SU-DHL-6 (cell line): ENCODE measurements around the gene CYP4F22.

Experiments used
- H2AFZ ChIP-seq: fragments of 200-600 bp; sonication (generic); 2 replicates; pipeline ENCODE4 v1.6.1; 2014; ENCODE audit warnings: low read depth, mild to moderate bottlenecking, moderate library complexity, mixed read lengths, antibody characterized with exemption, low read length; ENCODE audit not compliant: severe bottlenecking
- H3F3A ChIP-seq: fragments of 200-600 bp; shearing (Covaris generic); 2 replicates; pipeline ENCODE4 v1.6.0; 2016; ENCODE audit warnings: antibody characterized with exemption, mild to moderate bottlenecking; ENCODE audit not compliant: insufficient read depth
- H3K27ac ChIP-seq: fragments of 200-600 bp; sonication (generic); 2 replicates; pipeline ENCODE4 v1.5.1; 2016; ENCODE audit warnings: low read depth, mild to moderate bottlenecking, low read length, moderate library complexity, mixed read lengths
- H3K27me3 ChIP-seq: fragments of 200-600 bp; sonication (generic), shearing (Covaris generic); 2 replicates; pipeline ENCODE4 v1.6.0; 2014; ENCODE audit warnings: mild to moderate bottlenecking, low read length
- H3K36me3 ChIP-seq: fragments of 200-600 bp; sonication (generic); 2 replicates; pipeline ENCODE4 v1.6.1; 2014; ENCODE audit warnings: mild to moderate bottlenecking, low read length, mixed read lengths
- H3K4me2 ChIP-seq: fragments of 300-600, 200-600 bp; shearing (Covaris generic), sonication (generic); 2 replicates; pipeline ENCODE4 v1.6.0; 2014; ENCODE audit warnings: low read length, low read depth, mild to moderate bottlenecking; ENCODE audit not compliant: poor library complexity, severe bottlenecking
- H3K4me3 ChIP-seq: fragments of 200-600 bp; sonication (generic); 2 replicates; pipeline ENCODE4 v1.5.1; 2014; ENCODE audit warnings: antibody characterized with exemption, low read length, mild to moderate bottlenecking, mixed read lengths; ENCODE audit not compliant: insufficient read depth, poor library complexity, severe bottlenecking
- H3K79me2 ChIP-seq: fragments of 200-600 bp; sonication (generic); 2 replicates; pipeline ENCODE4 v1.6.1; 2014; ENCODE audit warnings: mild to moderate bottlenecking, low read length, moderate library complexity; ENCODE audit not compliant: insufficient read depth
- H3K9ac ChIP-seq: fragments of 200-600 bp; sonication (generic); 2 replicates; pipeline ENCODE4 v1.7.0; 2014; ENCODE audit warnings: mild to moderate bottlenecking, low read length
- H3K9me2 ChIP-seq: fragments of 200-600 bp; sonication (generic); replicated peaks from 2 replicates; pipeline ENCODE4 v1.6.1; 2014; ENCODE audit warnings: low read length; ENCODE audit not compliant: insufficient read depth
- H3K9me3 ChIP-seq: fragments of 200-600 bp; sonication (generic); 2 replicates; pipeline ENCODE4 v1.6.1; 2014; ENCODE audit warnings: low read length, mixed read lengths; ENCODE audit not compliant: insufficient read depth
- H4K20me1 ChIP-seq: fragments of 200-600 bp; sonication (generic); 2 replicates; pipeline ENCODE4 v1.6.1; 2014; ENCODE audit warnings: low read depth, mild to moderate bottlenecking, antibody characterized with exemption, low read length, moderate library complexity, mixed read lengths
- CTCF ChIP-seq: fragments of 200-600 bp; sonication (generic); IDR thresholded peaks from one replicate; pipeline ENCODE4 v1.5.1; 2017; ENCODE audit warnings: antibody characterized with exemption, mild to moderate bottlenecking, low read length, moderate library complexity; ENCODE audit not compliant: insufficient read depth, poor library complexity, severe bottlenecking
- EZH2phosphoT487 ChIP-seq: fragments of 200-600 bp; sonication (generic), shearing (Covaris generic); conservative IDR thresholded peaks from 2 replicates; pipeline ENCODE4 v1.6.1; 2018; ENCODE audit warnings: mild to moderate bottlenecking, antibody characterized with exemption, low read length, moderate library complexity, mixed read lengths

Gene CYP4F22

GRCh38 chr19:15584095-15584494, 75.8 kb downstream of the CYP4F22 start:
- Histone ChIP-seq H3K9me3 (no peaks in the 10 kb centered on the region), H3K9me2 (no peaks in the 10 kb centered on the region), H2AFZ (no peak overlapping the region), H3K27me3 (no peaks in the 10 kb centered on the region), H3K4me3 (no peak overlapping the region), H3K36me3 (no peaks in the 10 kb centered on the region), H4K20me1 (no peaks in the 10 kb centered on the region), H3K27ac (no peak overlapping the region), H3K79me2 (no peaks in the 10 kb centered on the region), H3K9ac (no peak overlapping the region), H3F3A (no peaks in the 10 kb centered on the region), H3K4me2 (no peak overlapping the region)
- TF ChIP-seq CTCF (no peak), EZH2phosphoT487 (no peak)

DNA sequence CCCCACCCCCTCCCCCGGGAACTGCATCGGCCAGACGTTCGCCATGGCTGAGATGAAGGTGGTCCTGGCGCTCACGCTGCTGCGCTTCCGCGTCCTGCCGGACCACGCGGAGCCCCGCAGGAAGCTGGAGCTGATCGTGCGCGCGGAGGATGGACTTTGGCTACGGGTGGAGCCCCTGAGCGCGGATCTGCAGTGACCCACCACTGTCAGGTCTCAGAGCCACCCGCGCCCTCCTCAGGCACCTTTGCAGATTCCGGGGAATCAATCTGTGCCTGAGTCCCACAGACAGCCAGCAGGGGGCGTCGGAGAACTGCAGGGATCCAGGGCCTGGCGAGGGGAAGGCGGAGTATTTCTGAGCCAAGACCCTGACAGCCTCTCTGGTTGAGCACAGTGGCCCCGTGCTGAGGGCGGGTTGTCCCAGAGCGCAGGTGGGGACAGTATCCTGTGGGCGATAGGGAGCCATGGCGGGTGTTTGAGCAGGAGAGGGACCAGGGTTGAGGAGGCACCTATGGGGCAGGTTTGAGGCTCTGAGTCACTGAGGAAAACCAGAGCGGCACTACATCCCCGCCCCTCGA, 76.3 kb downstream of the CYP4F22 start:
- no peaks in the 10 kb centered on the region for H3K9me2 ChIP-seq
- no peak overlapping the region for H3K9ac ChIP-seq
- no peaks in the 10 kb centered on the region for H3K9me3 ChIP-seq
- no peaks in the 10 kb centered on the region for H3F3A ChIP-seq
- H3K4me2 ChIP-seq: no peak overlapping the region
- no peaks in the 10 kb centered on the region for H3K36me3 ChIP-seq
- no peak overlapping the region for H2AFZ ChIP-seq
- H3K27ac ChIP-seq: no peak overlapping the region
- H4K20me1 ChIP-seq: no peaks in the 10 kb centered on the region
- H3K4me3 ChIP-seq: no peak overlapping the region
- H3K79me2 ChIP-seq: no peaks in the 10 kb centered on the region
- H3K27me3 ChIP-seq: no peaks in the 10 kb centered on the region
- TF ChIP-seq CTCF: peak; percentile 91
- no peak for TF ChIP-seq EZH2phosphoT487

DNA sequence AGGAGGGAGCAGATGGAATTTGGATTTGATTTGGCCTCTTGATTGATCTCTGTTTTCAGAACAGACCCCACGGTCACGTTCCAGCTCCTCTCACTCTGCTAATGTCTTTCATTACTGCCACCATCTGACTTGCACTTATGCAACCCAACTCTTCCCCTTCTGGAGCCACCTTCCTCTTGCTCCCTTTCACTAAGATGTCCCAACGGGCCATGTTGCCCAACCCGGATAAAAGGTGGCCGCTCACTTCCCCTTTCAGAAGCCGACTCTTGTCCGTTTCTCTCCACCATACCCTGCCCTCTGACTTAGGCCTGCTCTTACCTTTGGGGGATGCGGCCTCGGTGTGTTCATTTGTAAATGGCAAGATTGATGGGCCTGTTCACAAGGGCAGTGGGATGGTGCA, 79.3 kb downstream of the CYP4F22 start:
- H3K4me2 ChIP-seq: no peak overlapping the region
- no peaks in the 10 kb centered on the region for H3F3A ChIP-seq
- no peaks in the 10 kb centered on the region for H3K27me3 ChIP-seq
- H2AFZ ChIP-seq: no peak overlapping the region
- no peaks in the 10 kb centered on the region for H3K9me2 ChIP-seq
- TF ChIP-seq CTCF (no peak), EZH2phosphoT487 (no peak)
- no peak overlapping the region for H3K9ac ChIP-seq
- H3K9me3 ChIP-seq: no peaks in the 10 kb centered on the region
- H4K20me1 ChIP-seq: no peaks in the 10 kb centered on the region
- no peak overlapping the region for H3K4me3 ChIP-seq
- H3K79me2 ChIP-seq: no peaks in the 10 kb centered on the region
- no peak overlapping the region for H3K27ac ChIP-seq
- no peaks in the 10 kb centered on the region for H3K36me3 ChIP-seq

DNA sequence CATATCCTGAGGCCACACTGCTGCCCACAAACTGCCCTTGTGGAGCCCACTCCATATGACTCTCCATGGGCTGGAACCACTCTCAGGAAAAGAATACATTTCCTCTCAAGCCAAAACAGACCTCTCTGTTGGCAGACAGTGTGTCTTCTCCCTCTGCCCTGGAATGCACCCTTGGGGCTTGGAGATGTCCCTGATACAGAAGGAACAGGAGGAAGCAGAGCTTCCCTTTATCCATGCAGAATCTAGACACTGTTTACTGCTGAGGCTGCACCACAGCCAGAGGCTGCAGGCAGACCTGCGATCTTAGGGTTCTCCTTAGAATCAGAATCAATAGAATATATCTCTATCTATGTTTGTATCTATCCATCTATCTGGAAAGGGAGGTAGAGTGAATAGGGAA, 79.9 kb downstream of the CYP4F22 start:
- no peaks in the 10 kb centered on the region for H3F3A ChIP-seq
- no peaks in the 10 kb centered on the region for H4K20me1 ChIP-seq
- H3K27me3 ChIP-seq: no peaks in the 10 kb centered on the region
- no peak for TF ChIP-seq CTCF
- no peak for TF ChIP-seq EZH2phosphoT487
- no peak overlapping the region for H3K4me2 ChIP-seq
- no peaks in the 10 kb centered on the region for H3K79me2 ChIP-seq
- H3K4me3 ChIP-seq: no peak overlapping the region
- no peaks in the 10 kb centered on the region for H3K9me3 ChIP-seq
- H3K36me3 ChIP-seq: no peaks in the 10 kb centered on the region
- no peak overlapping the region for H3K27ac ChIP-seq
- H3K9ac ChIP-seq: no peak overlapping the region
- no peak overlapping the region for H2AFZ ChIP-seq
- H3K9me2 ChIP-seq: no peaks in the 10 kb centered on the region
